ENCODE results near the gene TYMS. TPM values are rescaled to one million over a fixed set of nuclear protein-coding genes. Genes with fewer than 3 reads are reported as not detected.

TYMS gene
- total RNA-seq, 1 experiment from 2014 or later: 140 TPM

GRCh38 chr18:623761-624620 lies 33.5 kb upstream of the TYMS start:
- TF ChIP-seq, protein P1, sequence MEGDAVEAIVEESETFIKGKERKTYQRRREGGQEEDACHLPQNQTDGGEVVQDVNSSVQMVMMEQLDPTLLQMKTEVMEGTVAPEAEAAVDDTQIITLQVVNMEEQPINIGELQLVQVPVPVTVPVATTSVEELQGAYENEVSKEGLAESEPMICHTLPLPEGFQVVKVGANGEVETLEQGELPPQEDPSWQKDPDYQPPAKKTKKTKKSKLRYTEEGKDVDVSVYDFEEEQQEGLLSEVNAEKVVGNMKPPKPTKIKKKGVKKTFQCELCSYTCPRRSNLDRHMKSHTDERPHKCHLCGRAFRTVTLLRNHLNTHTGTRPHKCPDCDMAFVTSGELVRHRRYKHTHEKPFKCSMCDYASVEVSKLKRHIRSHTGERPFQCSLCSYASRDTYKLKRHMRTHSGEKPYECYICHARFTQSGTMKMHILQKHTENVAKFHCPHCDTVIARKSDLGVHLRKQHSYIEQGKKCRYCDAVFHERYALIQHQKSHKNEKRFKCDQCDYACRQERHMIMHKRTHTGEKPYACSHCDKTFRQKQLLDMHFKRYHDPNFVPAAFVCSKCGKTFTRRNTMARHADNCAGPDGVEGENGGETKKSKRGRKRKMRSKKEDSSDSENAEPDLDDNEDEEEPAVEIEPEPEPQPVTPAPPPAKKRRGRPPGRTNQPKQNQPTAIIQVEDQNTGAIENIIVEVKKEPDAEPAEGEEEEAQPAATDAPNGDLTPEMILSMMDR (conservative IDR thresholded peaks at IDR 0.05): peak; percentile 85
- Histone ChIP-seq H2BK20ac (ENCODE audit: low read depth, low read length, poor library complexity, severe bottlenecking) (no peak overlapping the region), H3K79me1 (ENCODE audit: insufficient read depth, low read depth, low read length, poor library complexity, severe bottlenecking) (no peaks in the 10 kb centered on the region), H2BK12ac (ENCODE audit: insufficient read length, low read depth, low read length) (no peak overlapping the region), H2BK5ac (ENCODE audit: insufficient read length, low read length) (no peak overlapping the region), H2BK15ac (ENCODE audit: low read depth, low read length) (no peak overlapping the region), H2AFZ (ENCODE audit: low read length) (no peak overlapping the region), H3K79me2 (ENCODE audit: insufficient read depth, low read length) (no peaks in the 10 kb centered on the region), H3K23ac (ENCODE audit: insufficient read length, low read depth, low read length) (no peak overlapping the region), H4K8ac (replicated peaks; ENCODE audit: insufficient read length, low read depth, low read length) (no peak overlapping the region), H4K91ac (ENCODE audit: insufficient read length, low read depth, low read length) (no peak overlapping the region), H3K27ac (ENCODE audit: insufficient read length, low read depth, low read length) (no peak overlapping the region), H3K18ac (ENCODE audit: insufficient read length, low read depth, low read length) (no peak overlapping the region), H2AK5ac (ENCODE audit: insufficient read length, low read length) (no peak overlapping the region), H3K14ac (ENCODE audit: insufficient read depth, low read length) (no peak overlapping the region), H3K23me2 (ENCODE audit: insufficient read length, low read depth, low read length, poor library complexity, severe bottlenecking) (no peaks in the 10 kb centered on the region), H3K4me2 (ENCODE audit: insufficient read depth, insufficient read length, low read length) (no peak overlapping the region), H3K9me3 (ENCODE audit: control insufficient read depth, low read depth, low read length) (no peaks in the 10 kb centered on the region), H3K56ac (ENCODE audit: insufficient read length, low read depth, low read length) (no peak overlapping the region), H3K9ac (ENCODE audit: extremely low read depth, insufficient read length, low read length) (no peak overlapping the region), H3K27me3 (ENCODE audit: insufficient read depth, low read length) (no peaks in the 10 kb centered on the region), H4K5ac (ENCODE audit: insufficient read length, low read depth, low read length) (no peak overlapping the region), H3K4me1 (ENCODE audit: insufficient read depth, low read length) (no peaks in the 10 kb centered on the region), H4K20me1 (ENCODE audit: control insufficient read depth, insufficient read depth, insufficient read length) (no peaks in the 10 kb centered on the region), H3T11ph (ENCODE audit: low read length) (no peak overlapping the region), H2BK120ac (ENCODE audit: low read depth, low read length, poor library complexity, severe bottlenecking) (no peak overlapping the region), H3K4ac (ENCODE audit: low read depth, low read length) (no peak overlapping the region)
- DNase-seq: peak; percentile 81
- Mint-ChIP-seq H3K36me3 (ENCODE audit: insufficient read depth in 1 of 3, low read depth in 3 of 3) (no peaks in the 10 kb centered on the region), H3K9me3 (no peaks in the 10 kb centered on the region), H3K4me1 (peaks cover 6 to 8% of the 10 kb centered on the region in 2 experiments), H3K27me3 (ENCODE audit: low read depth) (peaks cover 9% of the 10 kb centered on the region), H3K4me3 (no peak overlapping the region), H3K27ac (no peak overlapping the region)
- no CpG with 5 or more reads among the region's 11 CpGs for WGBS (ENCODE audit: extremely low coverage, insufficient read length, low lambda C conversion rate)
